OCI-LY1 (cell line): ENCODE data around the gene E2F6.

Experiments used
- H2AFZ ChIP-seq: fragments of 200-600 bp; sonication (generic), shearing (Covaris generic); 2 replicates; pipeline ENCODE4 v1.6.0; 2014; ENCODE audit warnings: antibody characterized with exemption, mild to moderate bottlenecking, low read length
- H3F3A ChIP-seq: fragments of 200-600 bp; sonication (generic), shearing (Covaris generic); 2 replicates; pipeline ENCODE4 v1.6.0; 2014; ENCODE audit warnings: mild to moderate bottlenecking, antibody characterized with exemption, low read length, moderate library complexity; ENCODE audit not compliant: insufficient read depth
- H3K27ac ChIP-seq: fragments of 200-600 bp; sonication (generic); 2 replicates; pipeline ENCODE4 v1.5.1; 2014; ENCODE audit warnings: low read length, mixed run types, mild to moderate bottlenecking, low read depth; ENCODE audit not compliant: poor library complexity, severe bottlenecking
- H3K27me3 ChIP-seq: fragments of 200-600 bp; sonication (generic); 2 replicates; pipeline ENCODE4 v1.6.0; 2014; ENCODE audit warnings: antibody characterized with exemption, mild to moderate bottlenecking, low read length, moderate library complexity; ENCODE audit not compliant: insufficient read depth
- H3K36me3 ChIP-seq: fragments of 200-600 bp; sonication (generic); 2 replicates; pipeline ENCODE4 v1.6.1; 2014; ENCODE audit warnings: mild to moderate bottlenecking, antibody characterized with exemption, low read length, moderate library complexity, mixed read lengths; ENCODE audit not compliant: insufficient read depth
- H3K4me1 ChIP-seq: fragments of 200-600 bp; sonication (generic); 2 replicates; pipeline ENCODE4 v1.5.1; 2014; ENCODE audit warnings: mild to moderate bottlenecking, low read length, moderate library complexity; ENCODE audit not compliant: insufficient read depth, severe bottlenecking
- H3K4me2 ChIP-seq: fragments of 200-600 bp; sonication (generic), shearing (Covaris generic); 2 replicates; pipeline ENCODE4 v1.6.1; 2014; ENCODE audit warnings: low read length
- H3K4me3 ChIP-seq: fragments of 200-600 bp; sonication (generic); 2 replicates; pipeline ENCODE4 v1.5.1; 2014; ENCODE audit warnings: low read length, low read depth, mild to moderate bottlenecking, mixed read lengths; ENCODE audit not compliant: poor library complexity, severe bottlenecking
- H3K79me2 ChIP-seq: fragments of 200-600 bp; shearing (Covaris generic); 2 replicates; pipeline ENCODE4 v1.6.1; 2016; ENCODE audit warnings: mixed run types, low read length, mixed read lengths; ENCODE audit not compliant: insufficient read depth
- H3K9ac ChIP-seq: fragments of 200-600 bp; sonication (generic), shearing (Covaris generic); 2 replicates; pipeline ENCODE4 v1.6.1; 2014; ENCODE audit warnings: mild to moderate bottlenecking, low read length, mixed read lengths
- H3K9me2 ChIP-seq: fragments of 200-600 bp; sonication (generic), shearing (Covaris generic); 2 replicates; pipeline ENCODE4 v1.6.1; 2014; ENCODE audit warnings: low read depth, mild to moderate bottlenecking, low read length, mixed read lengths
- H3K9me3 ChIP-seq: fragments of 200-600 bp; shearing (Covaris generic); 2 replicates; pipeline ENCODE4 v1.6.1; 2014; ENCODE audit warnings: low read length, mixed read lengths
- H4K20me1 ChIP-seq: fragments of 200-600 bp; sonication (generic), shearing (Covaris generic); 2 replicates; pipeline ENCODE4 v1.6.0; 2016; ENCODE audit warnings: mild to moderate bottlenecking, low read length; ENCODE audit not compliant: insufficient read depth
- EZH2 ChIP-seq: fragments of 200-600 bp; sonication (generic), shearing (Covaris generic); IDR thresholded peaks from 2 replicates; pipeline ENCODE4 v1.8.0; 2017; ENCODE audit warnings: borderline replicate concordance, mixed run types, mild to moderate bottlenecking, antibody characterized with exemption, low read length, moderate library complexity, mixed read lengths
- TF ChIP-seq, protein P1 (sequence below): fragments of 200-600 bp; sonication (generic), shearing (Covaris generic); IDR thresholded peaks from 2 replicates; pipeline ENCODE4 v1.5.1; 2017; ENCODE audit warnings: mild to moderate bottlenecking, antibody characterized with exemption, low read length, moderate library complexity, mixed read lengths

Gene E2F6

DNA sequence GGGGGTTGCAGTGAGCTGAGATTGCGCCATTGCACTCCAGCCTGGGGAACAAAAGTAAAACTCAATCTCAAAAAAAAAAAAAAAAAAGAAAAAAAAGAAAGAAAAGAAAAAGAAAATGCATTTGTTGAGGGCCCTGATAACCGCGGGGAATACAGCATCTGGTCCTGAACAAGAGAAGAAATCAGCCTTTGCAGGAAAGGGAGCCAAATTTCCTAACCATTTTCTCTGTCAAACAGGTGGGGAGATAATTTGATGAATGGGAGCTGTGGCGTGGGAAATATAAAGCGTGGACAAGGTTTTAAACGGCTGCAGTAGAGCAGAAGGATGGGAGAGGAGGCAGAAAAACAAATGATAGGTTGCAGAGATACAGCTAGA, 864 bp downstream of the E2F6 start:
- no peaks in the 10 kb centered on the region for H4K20me1 ChIP-seq
- no peaks in the 10 kb centered on the region for H3F3A ChIP-seq
- no peaks in the 10 kb centered on the region for H3K9me3 ChIP-seq
- no peak overlapping the region for H2AFZ ChIP-seq
- no peaks in the 10 kb centered on the region for H3K27me3 ChIP-seq
- H3K4me1 ChIP-seq: peaks cover 35% of the 10 kb centered on the region
- peaks cover 11% of the 10 kb centered on the region; the same call in 1 of the 2 replicates for H3K36me3 ChIP-seq
- peaks cover 35% of the 10 kb centered on the region for H3K79me2 ChIP-seq
- peak overlapping the region; percentile 84 for H3K4me2 ChIP-seq
- TF ChIP-seq, protein P1, sequence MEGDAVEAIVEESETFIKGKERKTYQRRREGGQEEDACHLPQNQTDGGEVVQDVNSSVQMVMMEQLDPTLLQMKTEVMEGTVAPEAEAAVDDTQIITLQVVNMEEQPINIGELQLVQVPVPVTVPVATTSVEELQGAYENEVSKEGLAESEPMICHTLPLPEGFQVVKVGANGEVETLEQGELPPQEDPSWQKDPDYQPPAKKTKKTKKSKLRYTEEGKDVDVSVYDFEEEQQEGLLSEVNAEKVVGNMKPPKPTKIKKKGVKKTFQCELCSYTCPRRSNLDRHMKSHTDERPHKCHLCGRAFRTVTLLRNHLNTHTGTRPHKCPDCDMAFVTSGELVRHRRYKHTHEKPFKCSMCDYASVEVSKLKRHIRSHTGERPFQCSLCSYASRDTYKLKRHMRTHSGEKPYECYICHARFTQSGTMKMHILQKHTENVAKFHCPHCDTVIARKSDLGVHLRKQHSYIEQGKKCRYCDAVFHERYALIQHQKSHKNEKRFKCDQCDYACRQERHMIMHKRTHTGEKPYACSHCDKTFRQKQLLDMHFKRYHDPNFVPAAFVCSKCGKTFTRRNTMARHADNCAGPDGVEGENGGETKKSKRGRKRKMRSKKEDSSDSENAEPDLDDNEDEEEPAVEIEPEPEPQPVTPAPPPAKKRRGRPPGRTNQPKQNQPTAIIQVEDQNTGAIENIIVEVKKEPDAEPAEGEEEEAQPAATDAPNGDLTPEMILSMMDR: no peak
- no peak for TF ChIP-seq EZH2
- H3K4me3 ChIP-seq: peak overlapping the region; percentile 63
- H3K9me2 ChIP-seq: no peaks in the 10 kb centered on the region
- H3K9ac ChIP-seq: peak overlapping the region; percentile 59
- H3K27ac ChIP-seq: no peak overlapping the region

GRCh38 chr2:11459816-11460215, 6.1 kb downstream of the E2F6 start:
- Histone ChIP-seq H3K4me3 (no peak overlapping the region), H3K9ac (no peak overlapping the region), H3K36me3 (peaks cover 31% of the 10 kb centered on the region; the same call in 1 of the 2 replicates), H3K27me3 (no peaks in the 10 kb centered on the region), H3K27ac (no peak overlapping the region), H3F3A (no peaks in the 10 kb centered on the region), H3K79me2 (peaks cover 66% of the 10 kb centered on the region), H2AFZ (no peak overlapping the region), H3K4me1 (peaks cover 36% of the 10 kb centered on the region), H3K4me2 (no peak overlapping the region), H3K9me3 (no peaks in the 10 kb centered on the region), H4K20me1 (no peaks in the 10 kb centered on the region), H3K9me2 (no peaks in the 10 kb centered on the region)
- TF ChIP-seq, protein P1: no peak
- TF ChIP-seq EZH2: no peak

GRCh38 chr2:11458753-11459152, 7.2 kb downstream of the E2F6 start:
- H3K4me3 ChIP-seq: no peak overlapping the region
- TF ChIP-seq EZH2: no peak
- TF ChIP-seq, protein P1: no peak
- no peak overlapping the region for H3K27ac ChIP-seq
- H3K36me3 ChIP-seq: peaks cover 30% of the 10 kb centered on the region; the same call in 1 of the 2 replicates
- peaks cover 61% of the 10 kb centered on the region for H3K79me2 ChIP-seq
- no peak overlapping the region for H3K9ac ChIP-seq
- H3K9me2 ChIP-seq: no peaks in the 10 kb centered on the region
- no peak overlapping the region for H2AFZ ChIP-seq
- H3K4me2 ChIP-seq: no peak overlapping the region
- no peaks in the 10 kb centered on the region for H3F3A ChIP-seq
- H3K27me3 ChIP-seq: no peaks in the 10 kb centered on the region
- no peaks in the 10 kb centered on the region for H4K20me1 ChIP-seq
- H3K4me1 ChIP-seq: peaks cover 26% of the 10 kb centered on the region
- no peaks in the 10 kb centered on the region for H3K9me3 ChIP-seq
